Fibroblast of lung (primary cell): ENCODE results near the gene NOS3.

ENCODE experiments used
- EZH2 ChIP-seq: IDR thresholded peaks from 2 replicates; pipeline ENCODE4 v1.5.1; 2012; ENCODE audit warnings: low read length, control low read depth, mild to moderate bottlenecking; ENCODE audit errors: missing control alignments
- TF ChIP-seq, protein P1 (sequence below), 2 donors: IDR thresholded peaks in 1 of 2; conservative IDR thresholded peaks in 1 of 2; 1 replicate in 1 of 2; 2 replicates in 1 of 2; pipeline ENCODE4 v1.5.1; 2011 to 2012; ENCODE audit warnings: low read length in 2 of 2, control low read depth in 1 of 2, inconsistent platforms in 1 of 2, low read depth in 1 of 2, mild to moderate bottlenecking in 1 of 2

DNA sequence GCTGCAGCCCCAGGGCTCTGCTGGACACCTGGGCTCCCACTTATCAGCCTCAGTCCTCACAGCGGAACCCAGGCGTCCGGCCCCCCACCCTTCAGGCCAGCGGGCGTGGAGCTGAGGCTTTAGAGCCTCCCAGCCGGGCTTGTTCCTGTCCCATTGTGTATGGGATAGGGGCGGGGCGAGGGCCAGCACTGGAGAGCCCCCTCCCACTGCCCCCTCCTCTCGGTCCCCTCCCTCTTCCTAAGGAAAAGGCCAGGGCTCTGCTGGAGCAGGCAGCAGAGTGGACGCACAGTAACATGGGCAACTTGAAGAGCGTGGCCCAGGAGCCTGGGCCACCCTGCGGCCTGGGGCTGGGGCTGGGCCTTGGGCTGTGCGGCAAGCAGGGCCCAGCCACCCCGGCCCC, 2.7 kb downstream of the NOS3 start:
- TF ChIP-seq, protein P1, sequence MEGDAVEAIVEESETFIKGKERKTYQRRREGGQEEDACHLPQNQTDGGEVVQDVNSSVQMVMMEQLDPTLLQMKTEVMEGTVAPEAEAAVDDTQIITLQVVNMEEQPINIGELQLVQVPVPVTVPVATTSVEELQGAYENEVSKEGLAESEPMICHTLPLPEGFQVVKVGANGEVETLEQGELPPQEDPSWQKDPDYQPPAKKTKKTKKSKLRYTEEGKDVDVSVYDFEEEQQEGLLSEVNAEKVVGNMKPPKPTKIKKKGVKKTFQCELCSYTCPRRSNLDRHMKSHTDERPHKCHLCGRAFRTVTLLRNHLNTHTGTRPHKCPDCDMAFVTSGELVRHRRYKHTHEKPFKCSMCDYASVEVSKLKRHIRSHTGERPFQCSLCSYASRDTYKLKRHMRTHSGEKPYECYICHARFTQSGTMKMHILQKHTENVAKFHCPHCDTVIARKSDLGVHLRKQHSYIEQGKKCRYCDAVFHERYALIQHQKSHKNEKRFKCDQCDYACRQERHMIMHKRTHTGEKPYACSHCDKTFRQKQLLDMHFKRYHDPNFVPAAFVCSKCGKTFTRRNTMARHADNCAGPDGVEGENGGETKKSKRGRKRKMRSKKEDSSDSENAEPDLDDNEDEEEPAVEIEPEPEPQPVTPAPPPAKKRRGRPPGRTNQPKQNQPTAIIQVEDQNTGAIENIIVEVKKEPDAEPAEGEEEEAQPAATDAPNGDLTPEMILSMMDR (conservative IDR thresholded peaks at IDR 0.05 in 1 of 2, IDR thresholded peaks at IDR 0.05 in 1 of 2; ENCODE audit: low read depth in 1 of 2, low read length in 2 of 2), result no peak
- TF ChIP-seq EZH2, result no peak
